Neural cell (in vitro differentiated cells): ENCODE data around the gene GNG12. TPM values are rescaled to one million over a fixed set of nuclear protein-coding genes. Genes with fewer than 3 reads are reported as not detected.

Experiments
- H2AFZ ChIP-seq: fragments of 200-600, 300-800 bp; sonication (generic), shearing (Covaris generic); 2 replicates; pipeline ENCODE4 v1.6.0; 2014; ENCODE audit warnings: low read depth, mild to moderate bottlenecking, antibody characterized with exemption, low read length, moderate library complexity
- H3F3A ChIP-seq: fragments of 200-600 bp; shearing (Covaris generic); 2 replicates; pipeline ENCODE4 v1.6.1; 2016; ENCODE audit warnings: mild to moderate bottlenecking, moderate library complexity, mixed read lengths, antibody characterized with exemption, low read length; ENCODE audit not compliant: insufficient read depth, poor library complexity, severe bottlenecking
- H3K27ac ChIP-seq: fragments of 200-600, 300-800 bp; sonication (generic), shearing (Covaris generic); 2 replicates; pipeline ENCODE4 v1.5.1; 2014; ENCODE audit warnings: mild to moderate bottlenecking, low read length, moderate library complexity
- H3K27me3 ChIP-seq: fragments of 300-800, 200-600 bp; sonication (generic), shearing (Covaris generic); 2 replicates; pipeline ENCODE4 v1.6.0; 2014; ENCODE audit warnings: mild to moderate bottlenecking, low read depth, low read length, moderate library complexity; ENCODE audit not compliant: insufficient read depth
- H3K36me3 ChIP-seq: fragments of 300-800, 200-600 bp; sonication (generic), shearing (Covaris generic); 2 replicates; pipeline ENCODE4 v1.5.1; 2014; ENCODE audit warnings: mild to moderate bottlenecking, antibody characterized with exemption, low read length, moderate library complexity; ENCODE audit not compliant: insufficient read depth
- H3K4me2 ChIP-seq: fragments of 300-800, 200-600 bp; sonication (generic), shearing (Covaris generic); 2 replicates; pipeline ENCODE4 v1.6.0; 2014; ENCODE audit warnings: mild to moderate bottlenecking, low read length
- H3K4me3 ChIP-seq: fragments of 300-800, 200-600 bp; sonication (generic), shearing (Covaris generic); 2 replicates; pipeline ENCODE4 v1.5.1; 2014; ENCODE audit warnings: mild to moderate bottlenecking, low read length, moderate library complexity
- H3K79me2 ChIP-seq: fragments of 200-600 bp; shearing (Covaris generic); replicated peaks from 2 replicates; pipeline ENCODE4 v1.6.0; 2014; ENCODE audit warnings: mild to moderate bottlenecking, low read length, moderate library complexity; ENCODE audit not compliant: insufficient read depth
- H3K9ac ChIP-seq: fragments of 300-800, 200-600 bp; sonication (generic), shearing (Covaris generic); 2 replicates; pipeline ENCODE4 v1.6.1; 2016; ENCODE audit warnings: mild to moderate bottlenecking, low read length, mixed read lengths
- H3K9me2 ChIP-seq: fragments of 200-600 bp; shearing (Covaris generic); 2 replicates; pipeline ENCODE4 v1.6.1; 2016; ENCODE audit warnings: mild to moderate bottlenecking, low read length, mixed read lengths; ENCODE audit not compliant: insufficient read depth
- H3K9me3 ChIP-seq: fragments of 200-600, 300-800 bp; sonication (generic), shearing (Covaris generic); 2 replicates; pipeline ENCODE4 v1.6.1; 2016; ENCODE audit warnings: mild to moderate bottlenecking, mixed run types, low read length, moderate library complexity, mixed read lengths
- H4K20me1 ChIP-seq: fragments of 200-600 bp; shearing (Covaris generic); 2 replicates; pipeline ENCODE4 v1.6.1; 2016; ENCODE audit warnings: mild to moderate bottlenecking, mixed run types; ENCODE audit not compliant: insufficient read depth
- CTCF ChIP-seq: fragments of 450-650 bp; IDR thresholded peaks from 2 replicates; pipeline ENCODE4 v1.5.1; 2014; ENCODE audit warnings: antibody characterized with exemption, mild to moderate bottlenecking, moderate library complexity; ENCODE audit not compliant: poor library complexity, severe bottlenecking
- EP300 ChIP-seq: fragments of 450-650 bp; conservative IDR thresholded peaks from 2 replicates; pipeline ENCODE4 v1.6.1; 2014; ENCODE audit warnings: antibody characterized with exemption, mild to moderate bottlenecking, moderate library complexity; ENCODE audit not compliant: poor library complexity, severe bottlenecking
- EZH2 ChIP-seq: fragments of 200-600, 300-800 bp; shearing (Covaris generic), sonication (generic); IDR thresholded peaks from 2 replicates; pipeline ENCODE4 v1.6.1; 2014; ENCODE audit warnings: antibody characterized with exemption, low read length, borderline replicate concordance, mild to moderate bottlenecking; ENCODE audit not compliant: insufficient read depth, poor library complexity, severe bottlenecking
- MXI1 ChIP-seq: fragments of 450-650 bp; conservative IDR thresholded peaks from 2 replicates; pipeline ENCODE4 v1.6.1; 2014; ENCODE audit warnings: antibody characterized with exemption, mild to moderate bottlenecking; ENCODE audit not compliant: poor library complexity, severe bottlenecking
- POLR2AphosphoS5 ChIP-seq: IDR thresholded peaks from 2 replicates; pipeline ENCODE4 v1.6.1; 2012
- RAD21 ChIP-seq: fragments of 450-650 bp; conservative IDR thresholded peaks from 2 replicates; pipeline ENCODE4 v1.6.1; 2014; ENCODE audit warnings: antibody characterized with exemption, mild to moderate bottlenecking, moderate library complexity
- REST ChIP-seq: IDR thresholded peaks from 2 replicates; pipeline ENCODE4 v1.6.1; 2012; ENCODE audit warnings: borderline replicate concordance
- SMC3 ChIP-seq: fragments of 450-650 bp; conservative IDR thresholded peaks from 2 replicates; pipeline ENCODE4 v1.6.1; 2014; ENCODE audit warnings: antibody characterized with exemption, mild to moderate bottlenecking, moderate library complexity; ENCODE audit not compliant: poor library complexity
- TAF1 ChIP-seq: IDR thresholded peaks from 2 replicates; pipeline ENCODE4 v1.6.1; 2012; ENCODE audit warnings: low read depth
- polyA plus RNA-seq: library from polyadenylated mRNA; depleted of rRNA; stranded (reverse); fragments of >200 nt; gene quantifications from 2 replicates; pipeline ENCODE4 v1.2.3, GENCODE V29; 2014

Gene GNG12
- polyA plus RNA-seq, 1 donor from 2014 or later = 0.35 TPM

GRCh38 chr1:67789551-67789950, 43.7 kb downstream of the GNG12 start (continued):
- no peak for TF ChIP-seq CTCF

GRCh38 chr1:67788904-67789303, 44.4 kb downstream of the GNG12 start:
- Histone ChIP-seq H3K4me3 (no peak overlapping the region), H3K9me2 (no peaks in the 10 kb centered on the region), H3K36me3 (no peaks in the 10 kb centered on the region), H3K4me2 (no peak overlapping the region), H3K27ac (no peak overlapping the region), H3K9ac (no peak overlapping the region), H3F3A (no peaks in the 10 kb centered on the region), H3K27me3 (no peaks in the 10 kb centered on the region), H3K79me2 (no peaks in the 10 kb centered on the region), H3K9me3 (no peaks in the 10 kb centered on the region), H2AFZ (no peak overlapping the region), H4K20me1 (no peaks in the 10 kb centered on the region)
- TF ChIP-seq MXI1 (no peak), CTCF (no peak), REST (no peak), TAF1 (no peak), SMC3 (no peak)

- Histone ChIP-seq H3K27ac (no peak overlapping the region), H3K4me3 (no peak overlapping the region), H3K9me2 (no peaks in the 10 kb centered on the region), H2AFZ (no peak overlapping the region), H3K36me3 (no peaks in the 10 kb centered on the region), H3K27me3 (no peaks in the 10 kb centered on the region), H4K20me1 (no peaks in the 10 kb centered on the region), H3K4me2 (no peak overlapping the region), H3K9ac (no peak overlapping the region), H3F3A (no peaks in the 10 kb centered on the region), H3K79me2 (no peaks in the 10 kb centered on the region), H3K9me3 (no peaks in the 10 kb centered on the region)
- TF ChIP-seq SMC3 = no peak
- no peak for TF ChIP-seq REST
- no peak for TF ChIP-seq MXI1
- TF ChIP-seq TAF1 = no peak
- TF ChIP-seq EP300 = no peak
- TF ChIP-seq POLR2AphosphoS5 = no peak
- TF ChIP-seq EZH2 = no peak
- TF ChIP-seq RAD21 = no peak
- no peak for TF ChIP-seq CTCF
Observed at GRCh38 chr1:67788238-67788790, 45.0 kb downstream of the GNG12 start.
